Esophagus squamous epithelium (tissue), 4 donors: ENCODE measurements around the gene SYF2.

Source experiments
- CTCF ChIP-seq, 6 experiments: fragments of 450-650 bp in 4 of 6; fragments of 200-600 bp in 2 of 6; sonication (generic) in 2 of 6; IDR thresholded peaks; one replicate each; pipeline ENCODE4 v1.5.1; 2016 to 2019; ENCODE audit warnings: antibody characterized with exemption in 6 of 6, mild to moderate bottlenecking in 4 of 6, moderate library complexity in 4 of 6
- POLR2A ChIP-seq, 4 donors: fragments of 450-650 bp; IDR thresholded peaks; one replicate each; pipeline ENCODE4 v1.6.1; 2017; ENCODE audit warnings: antibody characterized with exemption in 4 of 4, mild to moderate bottlenecking in 4 of 4, moderate library complexity in 3 of 4

DNA sequence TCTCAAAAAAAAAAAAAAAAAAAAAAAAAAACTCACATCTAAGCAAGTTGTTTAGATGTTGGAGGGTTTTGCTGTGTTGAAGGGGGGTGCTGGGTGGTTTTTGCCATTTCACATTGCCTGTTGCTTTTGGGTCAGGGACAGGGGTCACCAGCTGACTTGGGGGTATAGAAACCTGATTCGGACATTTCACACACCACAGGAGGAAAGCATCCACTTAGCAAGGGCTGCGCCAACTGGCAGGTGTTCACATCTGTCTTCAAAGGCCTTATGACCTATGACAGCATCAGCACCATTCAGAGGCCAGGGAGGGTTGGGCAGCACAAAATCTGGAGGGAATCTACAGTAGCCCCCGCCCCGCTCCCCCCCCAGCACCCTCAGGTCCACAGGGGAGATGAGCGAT lies 45.2 kb downstream of the SYF2 start:
- TF ChIP-seq CTCF (IDR thresholded peaks at IDR 0.05) (no peak), POLR2A (IDR thresholded peaks at IDR 0.05) (no peak)
